K562 (cell line): ENCODE data around the gene SYT8.

Experiments used
- POU5F1 ChIP-seq: fragments of 150-350 bp; IDR thresholded peaks from 2 replicates; pipeline ENCODE4 v1.6.1; 2014; ENCODE audit warnings: borderline replicate concordance, low read length, low read depth, mild to moderate bottlenecking; ENCODE audit not compliant: partially characterized antibody
- TF ChIP-seq, protein P1 (sequence below), 3 experiments: fragments of 200-800 bp in 1 of 3; fragments of 250-450 bp in 1 of 3; fragments of 450-650 bp in 1 of 3; sonication (Bioruptor Pico) in 1 of 3; sonication (Bioruptor generic) in 1 of 3; formaldehyde crosslinking in 1 of 3; IDR thresholded peaks; 2 replicates each; pipeline versions ENCODE4 v1.6.1 to v1.8.0; 2016 to 2022; ENCODE audit warnings: mild to moderate bottlenecking in 2 of 3, missing genetic modification characterization in 2 of 3, missing compliant biosample characterization in 1 of 3, moderate library complexity in 1 of 3
- TF ChIP-seq, protein P2 (sequence below): fragments of 450-650 bp; IDR thresholded peaks from 2 replicates; pipeline ENCODE4 v1.6.1; 2014; ENCODE audit warnings: low read depth, mild to moderate bottlenecking, moderate library complexity, borderline replicate concordance
- TF ChIP-seq, protein P3 (sequence below): sonication (generic); formaldehyde crosslinking; IDR thresholded peaks from 2 replicates; pipeline ENCODE4 v1.8.0; 2023; ENCODE audit warnings: mild to moderate bottlenecking, missing genetic modification reagents
- TF ChIP-seq, protein P4 (sequence below): sonication (generic); formaldehyde crosslinking; IDR thresholded peaks from 2 replicates; pipeline ENCODE4 v1.8.0; 2023; ENCODE audit warnings: mild to moderate bottlenecking, missing genetic modification reagents

DNA sequence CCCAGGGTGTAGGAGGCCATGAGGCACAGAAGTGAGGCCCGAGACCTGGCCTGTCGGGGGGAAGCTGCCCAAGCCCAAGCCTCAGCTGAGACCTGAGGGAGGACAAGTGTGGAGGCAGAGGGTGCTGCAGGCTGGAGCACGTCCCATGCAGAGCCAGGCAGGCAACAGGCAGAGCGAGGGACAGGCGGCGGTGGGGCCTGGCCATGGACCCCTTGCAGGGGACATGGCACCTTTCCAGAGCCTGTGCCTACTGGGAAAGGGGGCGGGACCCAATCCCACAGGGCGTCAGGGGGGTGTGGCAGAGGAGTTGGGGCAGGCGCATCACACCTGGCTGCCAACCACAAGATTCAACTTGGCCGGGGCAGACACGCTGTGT lies 8.3 kb downstream of the SYT8 start:
- TF ChIP-seq, protein P1, sequence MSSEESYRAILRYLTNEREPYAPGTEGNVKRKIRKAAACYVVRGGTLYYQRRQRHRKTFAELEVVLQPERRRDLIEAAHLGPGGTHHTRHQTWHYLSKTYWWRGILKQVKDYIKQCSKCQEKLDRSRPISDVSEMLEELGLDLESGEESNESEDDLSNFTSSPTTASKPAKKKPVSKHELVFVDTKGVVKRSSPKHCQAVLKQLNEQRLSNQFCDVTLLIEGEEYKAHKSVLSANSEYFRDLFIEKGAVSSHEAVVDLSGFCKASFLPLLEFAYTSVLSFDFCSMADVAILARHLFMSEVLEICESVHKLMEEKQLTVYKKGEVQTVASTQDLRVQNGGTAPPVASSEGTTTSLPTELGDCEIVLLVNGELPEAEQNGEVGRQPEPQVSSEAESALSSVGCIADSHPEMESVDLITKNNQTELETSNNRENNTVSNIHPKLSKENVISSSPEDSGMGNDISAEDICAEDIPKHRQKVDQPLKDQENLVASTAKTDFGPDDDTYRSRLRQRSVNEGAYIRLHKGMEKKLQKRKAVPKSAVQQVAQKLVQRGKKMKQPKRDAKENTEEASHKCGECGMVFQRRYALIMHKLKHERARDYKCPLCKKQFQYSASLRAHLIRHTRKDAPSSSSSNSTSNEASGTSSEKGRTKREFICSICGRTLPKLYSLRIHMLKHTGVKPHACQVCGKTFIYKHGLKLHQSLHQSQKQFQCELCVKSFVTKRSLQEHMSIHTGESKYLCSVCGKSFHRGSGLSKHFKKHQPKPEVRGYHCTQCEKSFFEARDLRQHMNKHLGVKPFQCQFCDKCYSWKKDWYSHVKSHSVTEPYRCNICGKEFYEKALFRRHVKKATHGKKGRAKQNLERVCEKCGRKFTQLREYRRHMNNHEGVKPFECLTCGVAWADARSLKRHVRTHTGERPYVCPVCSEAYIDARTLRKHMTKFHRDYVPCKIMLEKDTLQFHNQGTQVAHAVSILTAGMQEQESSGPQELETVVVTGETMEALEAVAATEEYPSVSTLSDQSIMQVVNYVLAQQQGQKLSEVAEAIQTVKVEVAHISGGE (CRISPR knock-in tag; IDR thresholded peaks at IDR 0.05) = no peak
- TF ChIP-seq, protein P2, sequence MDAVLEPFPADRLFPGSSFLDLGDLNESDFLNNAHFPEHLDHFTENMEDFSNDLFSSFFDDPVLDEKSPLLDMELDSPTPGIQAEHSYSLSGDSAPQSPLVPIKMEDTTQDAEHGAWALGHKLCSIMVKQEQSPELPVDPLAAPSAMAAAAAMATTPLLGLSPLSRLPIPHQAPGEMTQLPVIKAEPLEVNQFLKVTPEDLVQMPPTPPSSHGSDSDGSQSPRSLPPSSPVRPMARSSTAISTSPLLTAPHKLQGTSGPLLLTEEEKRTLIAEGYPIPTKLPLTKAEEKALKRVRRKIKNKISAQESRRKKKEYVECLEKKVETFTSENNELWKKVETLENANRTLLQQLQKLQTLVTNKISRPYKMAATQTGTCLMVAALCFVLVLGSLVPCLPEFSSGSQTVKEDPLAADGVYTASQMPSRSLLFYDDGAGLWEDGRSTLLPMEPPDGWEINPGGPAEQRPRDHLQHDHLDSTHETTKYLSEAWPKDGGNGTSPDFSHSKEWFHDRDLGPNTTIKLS = no peak
- TF ChIP-seq POU5F1 = no peak
- TF ChIP-seq, protein P3, sequence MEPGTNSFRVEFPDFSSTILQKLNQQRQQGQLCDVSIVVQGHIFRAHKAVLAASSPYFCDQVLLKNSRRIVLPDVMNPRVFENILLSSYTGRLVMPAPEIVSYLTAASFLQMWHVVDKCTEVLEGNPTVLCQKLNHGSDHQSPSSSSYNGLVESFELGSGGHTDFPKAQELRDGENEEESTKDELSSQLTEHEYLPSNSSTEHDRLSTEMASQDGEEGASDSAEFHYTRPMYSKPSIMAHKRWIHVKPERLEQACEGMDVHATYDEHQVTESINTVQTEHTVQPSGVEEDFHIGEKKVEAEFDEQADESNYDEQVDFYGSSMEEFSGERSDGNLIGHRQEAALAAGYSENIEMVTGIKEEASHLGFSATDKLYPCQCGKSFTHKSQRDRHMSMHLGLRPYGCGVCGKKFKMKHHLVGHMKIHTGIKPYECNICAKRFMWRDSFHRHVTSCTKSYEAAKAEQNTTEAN (CRISPR knock-in tag) = no peak
- TF ChIP-seq, protein P4, sequence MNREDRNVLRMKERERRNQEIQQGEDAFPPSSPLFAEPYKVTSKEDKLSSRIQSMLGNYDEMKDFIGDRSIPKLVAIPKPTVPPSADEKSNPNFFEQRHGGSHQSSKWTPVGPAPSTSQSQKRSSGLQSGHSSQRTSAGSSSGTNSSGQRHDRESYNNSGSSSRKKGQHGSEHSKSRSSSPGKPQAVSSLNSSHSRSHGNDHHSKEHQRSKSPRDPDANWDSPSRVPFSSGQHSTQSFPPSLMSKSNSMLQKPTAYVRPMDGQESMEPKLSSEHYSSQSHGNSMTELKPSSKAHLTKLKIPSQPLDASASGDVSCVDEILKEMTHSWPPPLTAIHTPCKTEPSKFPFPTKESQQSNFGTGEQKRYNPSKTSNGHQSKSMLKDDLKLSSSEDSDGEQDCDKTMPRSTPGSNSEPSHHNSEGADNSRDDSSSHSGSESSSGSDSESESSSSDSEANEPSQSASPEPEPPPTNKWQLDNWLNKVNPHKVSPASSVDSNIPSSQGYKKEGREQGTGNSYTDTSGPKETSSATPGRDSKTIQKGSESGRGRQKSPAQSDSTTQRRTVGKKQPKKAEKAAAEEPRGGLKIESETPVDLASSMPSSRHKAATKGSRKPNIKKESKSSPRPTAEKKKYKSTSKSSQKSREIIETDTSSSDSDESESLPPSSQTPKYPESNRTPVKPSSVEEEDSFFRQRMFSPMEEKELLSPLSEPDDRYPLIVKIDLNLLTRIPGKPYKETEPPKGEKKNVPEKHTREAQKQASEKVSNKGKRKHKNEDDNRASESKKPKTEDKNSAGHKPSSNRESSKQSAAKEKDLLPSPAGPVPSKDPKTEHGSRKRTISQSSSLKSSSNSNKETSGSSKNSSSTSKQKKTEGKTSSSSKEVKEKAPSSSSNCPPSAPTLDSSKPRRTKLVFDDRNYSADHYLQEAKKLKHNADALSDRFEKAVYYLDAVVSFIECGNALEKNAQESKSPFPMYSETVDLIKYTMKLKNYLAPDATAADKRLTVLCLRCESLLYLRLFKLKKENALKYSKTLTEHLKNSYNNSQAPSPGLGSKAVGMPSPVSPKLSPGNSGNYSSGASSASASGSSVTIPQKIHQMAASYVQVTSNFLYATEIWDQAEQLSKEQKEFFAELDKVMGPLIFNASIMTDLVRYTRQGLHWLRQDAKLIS (CRISPR knock-in tag) = no peak
